Lower leg skin (tissue), 4 donors: Measurements from ENCODE around the gene COL9A3. TPM values are rescaled to one million over a fixed set of nuclear protein-coding genes. Genes with fewer than 3 reads are reported as not detected.

ENCODE experiments used
- DNase-seq, 2 donors: peaks; one replicate each; pipeline ENCODE4 v3.0.0-alpha.2; 2019; ENCODE audit warnings: low spot score in 2 of 2
- H3K4me3 ChIP-seq: fragments of 200-600 bp; sonication (generic); 2 replicates; pipeline ENCODE4 v1.5.1; 2017; ENCODE audit warnings: mild to moderate bottlenecking, low read depth; ENCODE audit not compliant: poor library complexity, severe bottlenecking
- POLR2A ChIP-seq, 2 donors: fragments of 450-650 bp; IDR thresholded peaks; one replicate each; pipeline ENCODE4 v1.6.1; 2016 to 2017; ENCODE audit warnings: antibody characterized with exemption in 2 of 2, mild to moderate bottlenecking in 1 of 2, moderate library complexity in 1 of 2
- WGBS, 2 donors: methylation state at CpG; one replicate each; pipeline ENCODE4 v1.1.5; 2018; 5-methylcytosine and 5-hydroxymethylcytosine counted together
- intact Hi-C: fragments of 100-400 bp; cut with DNase I; formaldehyde crosslinking; loops from one replicate; pipeline ENCODE4 v1.15.0; 2023; ENCODE audit warnings: low total_unique reads
- total RNA-seq, 4 donors: library from RNA; depleted of rRNA; stranded (reverse); fragments of >200 nt; gene quantifications; one replicate each; pipeline ENCODE4 v1.1.0, GENCODE V29; 2016
- TF ChIP-seq, protein P1 (sequence below), 3 donors: fragments of 450-650 bp; IDR thresholded peaks; one replicate each; pipeline ENCODE4 v1.5.1; 2016; ENCODE audit warnings: antibody characterized with exemption in 3 of 3, mild to moderate bottlenecking in 3 of 3, moderate library complexity in 2 of 3

The COL9A3 gene
- total RNA-seq, 4 donors from 2014 or later: 5.6 to 14.1 (median 10.8) TPM

DNA sequence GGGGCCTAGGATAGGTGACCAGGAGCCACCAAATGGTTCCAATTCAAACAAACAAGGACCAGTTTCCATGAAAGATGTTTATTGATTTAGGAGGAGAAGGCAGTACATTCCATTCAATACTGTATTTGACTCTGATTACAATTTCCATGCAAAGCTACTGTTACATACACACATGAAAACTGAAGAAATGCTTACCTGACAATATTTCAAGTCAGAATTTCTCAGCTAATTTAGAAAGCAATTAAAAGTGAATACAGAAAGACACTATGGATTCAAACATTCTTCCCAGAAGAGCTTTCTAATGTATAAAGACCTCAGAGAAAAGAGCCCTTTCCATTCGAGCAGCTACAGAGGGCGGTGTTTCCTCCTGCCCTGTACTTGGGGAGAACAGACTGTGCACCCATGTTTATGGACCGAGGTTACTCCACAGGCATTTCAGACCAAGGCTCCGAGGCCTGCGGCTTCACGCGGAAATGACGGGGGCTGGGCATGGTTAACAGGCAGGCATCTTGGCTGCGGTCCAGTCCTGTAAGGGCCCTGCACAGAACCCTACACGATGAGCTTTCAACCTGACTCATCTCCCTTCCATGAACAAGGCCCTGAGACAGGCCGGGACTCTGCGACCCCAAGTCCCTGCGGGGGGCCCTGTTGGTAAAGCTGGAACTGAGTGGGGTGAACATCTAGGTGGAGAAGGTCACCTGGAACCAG is 70.5 kb downstream of the COL9A3 start:
- 59 to 61% methylated on average over 13 of the region's 13 CpGs for WGBS, 2 donors
- no peak for TF ChIP-seq POLR2A (IDR thresholded peaks at IDR 0.05)
- TF ChIP-seq, protein P1, sequence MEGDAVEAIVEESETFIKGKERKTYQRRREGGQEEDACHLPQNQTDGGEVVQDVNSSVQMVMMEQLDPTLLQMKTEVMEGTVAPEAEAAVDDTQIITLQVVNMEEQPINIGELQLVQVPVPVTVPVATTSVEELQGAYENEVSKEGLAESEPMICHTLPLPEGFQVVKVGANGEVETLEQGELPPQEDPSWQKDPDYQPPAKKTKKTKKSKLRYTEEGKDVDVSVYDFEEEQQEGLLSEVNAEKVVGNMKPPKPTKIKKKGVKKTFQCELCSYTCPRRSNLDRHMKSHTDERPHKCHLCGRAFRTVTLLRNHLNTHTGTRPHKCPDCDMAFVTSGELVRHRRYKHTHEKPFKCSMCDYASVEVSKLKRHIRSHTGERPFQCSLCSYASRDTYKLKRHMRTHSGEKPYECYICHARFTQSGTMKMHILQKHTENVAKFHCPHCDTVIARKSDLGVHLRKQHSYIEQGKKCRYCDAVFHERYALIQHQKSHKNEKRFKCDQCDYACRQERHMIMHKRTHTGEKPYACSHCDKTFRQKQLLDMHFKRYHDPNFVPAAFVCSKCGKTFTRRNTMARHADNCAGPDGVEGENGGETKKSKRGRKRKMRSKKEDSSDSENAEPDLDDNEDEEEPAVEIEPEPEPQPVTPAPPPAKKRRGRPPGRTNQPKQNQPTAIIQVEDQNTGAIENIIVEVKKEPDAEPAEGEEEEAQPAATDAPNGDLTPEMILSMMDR (IDR thresholded peaks at IDR 0.05): no peak
- intact Hi-C loops: no loop called here
- DNase-seq: peak in 1 of 2 donors; percentile 50
- H3K4me3 ChIP-seq: no peak overlapping the region

DNA sequence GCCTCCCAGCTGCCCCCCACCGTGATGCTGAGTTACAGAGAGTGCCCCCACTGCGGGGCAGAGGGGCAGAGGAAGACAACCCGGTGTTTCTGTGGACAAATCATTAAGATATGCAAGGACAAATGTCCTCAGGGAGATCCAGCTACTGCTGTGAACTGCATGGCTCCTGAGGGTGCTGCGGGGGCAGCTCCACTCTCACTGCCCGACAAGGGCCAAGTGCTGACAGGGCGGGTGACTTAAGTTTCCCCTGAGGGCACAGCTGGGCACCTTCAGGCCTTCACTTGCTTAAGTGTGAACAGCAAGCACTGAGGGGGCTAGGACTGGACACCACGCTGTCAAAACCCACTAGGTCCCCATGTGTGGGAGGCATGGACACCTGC is 71.0 kb downstream of the COL9A3 start:
- intact Hi-C loops: no loop called here
- whole genome bisulfite sequencing, 2 donors: 78 to 87% methylated on average over 5 to 7 of the region's 7 CpGs
- DNase-seq: no peak
- no peak for TF ChIP-seq POLR2A (IDR thresholded peaks at IDR 0.05)
- TF ChIP-seq, protein P1 (IDR thresholded peaks at IDR 0.05): no peak
- H3K4me3 ChIP-seq: no peak overlapping the region

DNA sequence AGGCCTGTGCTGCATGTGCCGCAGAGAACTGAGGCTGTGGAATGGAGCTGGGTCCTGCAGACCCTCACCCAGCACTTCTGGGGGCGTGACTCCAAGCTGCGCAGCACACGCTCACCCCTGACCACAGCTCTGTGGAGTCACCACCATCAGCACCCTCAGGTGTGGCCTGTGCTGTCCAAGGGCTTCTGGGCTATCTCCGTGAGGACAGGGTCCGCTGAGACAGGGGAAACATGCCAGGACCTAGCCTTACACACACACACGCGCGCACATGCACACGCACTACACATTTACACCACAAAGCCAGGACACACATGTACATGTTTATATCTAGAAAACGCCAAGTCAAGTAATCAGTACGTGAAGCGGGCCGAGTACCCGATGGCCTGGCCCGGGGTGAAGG is 71.6 kb downstream of the COL9A3 start:
- DNase-seq: no peak
- WGBS, 2 donors: 95 to 96% methylated on average over 16 of the region's 16 CpGs
- TF ChIP-seq, protein P1 (IDR thresholded peaks at IDR 0.05): no peak
- TF ChIP-seq POLR2A (IDR thresholded peaks at IDR 0.05): no peak
- intact Hi-C loops: no loop called here
- no peak overlapping the region for H3K4me3 ChIP-seq

DNA sequence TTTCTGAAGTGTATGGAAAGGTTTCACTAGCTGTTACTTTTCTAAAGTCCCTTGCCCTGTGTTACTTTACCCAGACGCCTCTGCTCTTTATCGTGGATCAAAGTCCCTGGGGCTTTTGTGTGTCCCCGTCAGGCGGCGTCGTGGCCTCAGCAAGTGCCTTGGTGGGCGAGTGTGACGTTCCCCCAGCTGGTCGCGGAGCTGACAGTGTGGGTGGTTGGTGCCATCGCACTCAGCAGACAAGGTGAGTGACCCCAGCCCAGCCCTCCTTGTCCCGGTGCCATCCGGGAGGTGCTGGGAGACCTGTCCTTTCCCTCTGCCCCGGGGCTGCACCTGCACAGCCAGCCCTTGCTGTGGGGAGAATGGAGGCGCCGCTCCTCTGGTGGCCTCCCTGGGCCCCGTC is 72.1 kb downstream of the COL9A3 start:
- H3K4me3 ChIP-seq: no peak overlapping the region

DNA sequence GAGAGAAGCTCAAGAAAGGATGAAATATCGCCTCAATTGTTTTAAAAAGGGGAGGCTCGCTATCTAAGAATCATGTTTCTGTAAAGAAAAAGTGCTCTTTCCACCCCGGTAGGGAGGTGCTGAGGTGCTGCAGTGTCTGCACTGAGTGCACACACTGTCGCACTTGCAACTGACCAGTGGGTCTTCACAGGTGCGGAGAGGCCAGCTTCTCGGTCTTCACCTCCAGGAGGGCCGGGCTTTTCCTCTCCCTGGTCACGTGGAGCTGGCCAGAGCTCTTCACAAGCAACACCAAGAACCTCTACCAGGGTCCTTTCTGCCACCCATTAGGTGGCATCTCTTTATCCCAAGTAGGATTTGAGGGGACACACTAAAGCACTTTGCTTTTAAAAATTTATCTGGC is 72.6 kb downstream of the COL9A3 start:
- DNase-seq: no peak
- no peak overlapping the region for H3K4me3 ChIP-seq
- WGBS, 2 donors: 89 to 94% methylated on average over 8 of the region's 8 CpGs
- TF ChIP-seq POLR2A (IDR thresholded peaks at IDR 0.05): no peak
- TF ChIP-seq, protein P1 (IDR thresholded peaks at IDR 0.05): no peak
- intact Hi-C loops: no loop called here

More for the DNA sequence above, 72.1 kb downstream of the COL9A3 start:
- TF ChIP-seq, protein P1 (IDR thresholded peaks at IDR 0.05): no peak
- TF ChIP-seq POLR2A (IDR thresholded peaks at IDR 0.05): no peak
- no peak for DNase-seq
- 90 to 93% methylated on average over 17 of the region's 17 CpGs for WGBS, 2 donors
- intact Hi-C loops: no loop called here

DNA sequence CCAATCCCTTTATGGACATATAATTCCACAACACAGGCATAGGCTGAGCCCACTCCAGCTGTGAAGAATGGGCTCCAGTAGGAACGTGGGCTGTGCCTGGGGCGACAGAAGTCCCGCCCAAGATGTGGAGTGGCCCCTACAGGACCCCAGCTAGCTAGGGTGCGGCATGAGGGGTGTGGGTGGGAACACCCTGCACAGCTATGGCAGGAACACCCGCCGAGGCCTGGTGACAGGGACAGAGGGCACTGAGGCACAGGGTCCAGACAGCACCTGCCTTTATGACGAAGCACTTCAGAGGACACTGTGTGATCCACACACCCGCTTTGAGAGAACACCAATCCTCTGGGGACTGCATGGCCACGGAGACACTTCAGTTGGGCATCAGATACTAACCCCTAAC is 73.0 kb downstream of the COL9A3 start:
- intact Hi-C loops: no loop called here
- no peak for TF ChIP-seq POLR2A (IDR thresholded peaks at IDR 0.05)
- TF ChIP-seq, protein P1 (IDR thresholded peaks at IDR 0.05): no peak
- WGBS, 2 donors: 87% methylated on average over 9 of the region's 9 CpGs

More for the DNA sequence above, 73.0 kb downstream of the COL9A3 start:
- no peak overlapping the region for H3K4me3 ChIP-seq
- DNase-seq: no peak
